H9 (cell line): ENCODE results near the gene LHPP. TPM values are rescaled to one million over a fixed set of nuclear protein-coding genes. Genes with fewer than 3 reads are reported as not detected.

Experiments
- DNase-seq: peaks from one replicate; pipeline ENCODE4 v3.0.0-alpha.2; 2017
- H2AFZ ChIP-seq: one replicate; pipeline ENCODE4 v1.6.1; 2013; ENCODE audit warnings: mild to moderate bottlenecking, low read length, control low read depth, moderate library complexity
- H2AK5ac ChIP-seq: 2 replicates; pipeline ENCODE4 v1.6.1; 2013; ENCODE audit warnings: low read length, control low read depth, mixed read lengths; ENCODE audit not compliant: insufficient read length
- H2BK120ac ChIP-seq: one replicate; pipeline ENCODE4 v1.6.1; 2013; ENCODE audit warnings: low read depth, mild to moderate bottlenecking, low read length, control low read depth, inconsistent platforms; ENCODE audit not compliant: poor library complexity, severe bottlenecking
- H2BK12ac ChIP-seq: 2 replicates; pipeline ENCODE4 v1.6.1; 2013; ENCODE audit warnings: low read length, control low read depth, mixed read lengths, low read depth; ENCODE audit not compliant: insufficient read length
- H2BK15ac ChIP-seq: 2 replicates; pipeline ENCODE4 v1.6.1; 2013; ENCODE audit warnings: low read depth, low read length, control low read depth
- H2BK20ac ChIP-seq: one replicate; pipeline ENCODE4 v1.6.1; 2013; ENCODE audit warnings: low read depth, mild to moderate bottlenecking, low read length, control low read depth, inconsistent platforms; ENCODE audit not compliant: poor library complexity, severe bottlenecking
- H2BK5ac ChIP-seq: 2 replicates; pipeline ENCODE4 v1.6.1; 2013; ENCODE audit warnings: low read length, control low read depth, mixed read lengths; ENCODE audit not compliant: insufficient read length
- H3K14ac ChIP-seq: 2 replicates; pipeline ENCODE4 v1.6.1; 2013; ENCODE audit warnings: low read length, control low read depth; ENCODE audit not compliant: insufficient read depth
- H3K18ac ChIP-seq: 2 replicates; pipeline ENCODE4 v1.6.1; 2013; ENCODE audit warnings: low read depth, mild to moderate bottlenecking, mixed read lengths, low read length, control low read depth; ENCODE audit not compliant: insufficient read length
- H3K23ac ChIP-seq: 2 replicates; pipeline ENCODE4 v1.6.1; 2013; ENCODE audit warnings: low read length, control low read depth, mixed read lengths, low read depth; ENCODE audit not compliant: insufficient read length
- H3K23me2 ChIP-seq: 2 replicates; pipeline ENCODE4 v1.6.1; 2013; ENCODE audit warnings: low read depth, mild to moderate bottlenecking, mixed read lengths, low read length, control low read depth; ENCODE audit not compliant: insufficient read length, poor library complexity, severe bottlenecking
- H3K27ac ChIP-seq: 2 replicates; pipeline ENCODE4 v1.5.1; 2013; ENCODE audit warnings: low read length, control low read depth, mixed read lengths, low read depth; ENCODE audit not compliant: insufficient read length
- H3K27me3 ChIP-seq: 2 replicates; pipeline ENCODE4 v1.6.1; 2013; ENCODE audit warnings: low read length, control low read depth, inconsistent platforms; ENCODE audit not compliant: insufficient read depth
- H3K4ac ChIP-seq: 2 replicates; pipeline ENCODE4 v1.6.1; 2013; ENCODE audit warnings: low read depth, mild to moderate bottlenecking, control low read depth, inconsistent platforms, low read length, moderate library complexity
- H3K4me1 ChIP-seq: 2 replicates; pipeline ENCODE4 v1.6.1; 2013; ENCODE audit warnings: low read length, control low read depth, inconsistent platforms; ENCODE audit not compliant: insufficient read depth
- H3K4me2 ChIP-seq: 2 replicates; pipeline ENCODE4 v1.6.1; 2013; ENCODE audit warnings: low read length, control low read depth, mixed read lengths; ENCODE audit not compliant: insufficient read length, insufficient read depth
- H3K56ac ChIP-seq: 2 replicates; pipeline ENCODE4 v1.6.1; 2013; ENCODE audit warnings: low read depth, mild to moderate bottlenecking, mixed read lengths, low read length, control low read depth; ENCODE audit not compliant: insufficient read length
- H3K79me1 ChIP-seq: 2 replicates; pipeline ENCODE4 v1.6.1; 2013; ENCODE audit warnings: low read depth, mild to moderate bottlenecking, moderate library complexity, low read length, control low read depth, inconsistent platforms; ENCODE audit not compliant: insufficient read depth, poor library complexity, severe bottlenecking
- H3K79me2 ChIP-seq: 2 replicates; pipeline ENCODE4 v1.6.1; 2013; ENCODE audit warnings: low read length, control low read depth, inconsistent platforms; ENCODE audit not compliant: insufficient read depth
- H3K9ac ChIP-seq: 2 replicates; pipeline ENCODE4 v1.6.1; 2013; ENCODE audit warnings: low read length, control low read depth, mixed read lengths; ENCODE audit not compliant: insufficient read length; ENCODE audit errors: extremely low read depth
- H3K9me3 ChIP-seq: one replicate; pipeline ENCODE4 v1.6.1; 2013; ENCODE audit warnings: low read depth, low read length, inconsistent platforms; ENCODE audit not compliant: control insufficient read depth
- H3T11ph ChIP-seq: one replicate; pipeline ENCODE4 v1.6.1; 2013; ENCODE audit warnings: mild to moderate bottlenecking, low read length, control low read depth, inconsistent platforms
- H4K20me1 ChIP-seq: one replicate; pipeline ENCODE4 v1.6.1; 2013; ENCODE audit not compliant: control insufficient read depth, insufficient read length, insufficient read depth
- H4K5ac ChIP-seq: 2 replicates; pipeline ENCODE4 v1.6.1; 2013; ENCODE audit warnings: low read depth, mild to moderate bottlenecking, mixed read lengths, low read length, control low read depth; ENCODE audit not compliant: insufficient read length
- H4K8ac ChIP-seq: replicated peaks from 2 replicates; pipeline ENCODE4 v1.6.1; 2013; ENCODE audit warnings: low read length, control low read depth, mixed read lengths, low read depth; ENCODE audit not compliant: insufficient read length
- H4K91ac ChIP-seq: 2 replicates; pipeline ENCODE4 v1.6.1; 2013; ENCODE audit warnings: low read depth, mild to moderate bottlenecking, moderate library complexity, mixed read lengths, low read length, control low read depth; ENCODE audit not compliant: insufficient read length
- H3K27ac Mint-ChIP-seq, 3 experiments: 2 replicates in 2 of 3; 3 replicates in 1 of 3; pipeline ENCODE4 v1.8.0; 2020 to 2021; ENCODE audit warnings: mixed read lengths in 3 of 3, mild to moderate bottlenecking in 1 of 3, moderate library complexity in 1 of 3
- H3K27me3 Mint-ChIP-seq: 2 replicates; pipeline ENCODE4 v1.8.0; 2021; ENCODE audit warnings: low read depth, mild to moderate bottlenecking, moderate library complexity, mixed read lengths
- H3K36me3 Mint-ChIP-seq, 3 experiments: 2 replicates in 2 of 3; 3 replicates in 1 of 3; pipeline ENCODE4 v1.8.0; 2020 to 2021; ENCODE audit warnings: low read depth in 3 of 3, mixed read lengths in 3 of 3; ENCODE audit not compliant: insufficient read depth in 1 of 3
- H3K4me1 Mint-ChIP-seq, 2 experiments: 2 replicates each; pipeline ENCODE4 v1.8.0; 2020; ENCODE audit warnings: mixed read lengths in 2 of 2
- H3K4me3 Mint-ChIP-seq, 2 experiments: 2 replicates in 1 of 2; 3 replicates in 1 of 2; pipeline ENCODE4 v1.8.0; 2020 to 2021; ENCODE audit warnings: mild to moderate bottlenecking in 2 of 2, mixed read lengths in 2 of 2, moderate library complexity in 1 of 2
- H3K9me3 Mint-ChIP-seq, 2 experiments: 2 replicates in 1 of 2; 3 replicates in 1 of 2; pipeline ENCODE4 v1.8.0; 2020; ENCODE audit warnings: mild to moderate bottlenecking in 2 of 2, mixed read lengths in 2 of 2, moderate library complexity in 1 of 2
- WGBS: extraction: QIAGEN DNeasy Blood & Tissue Kit; methylation state at CpG from one replicate; pipeline ENCODE4 v1.1.7; 2013; ENCODE audit warnings: missing lambda C conversion rate, low lambda C conversion rate, mixed read lengths; ENCODE audit not compliant: insufficient read length; ENCODE audit errors: extremely low coverage; 5-methylcytosine and 5-hydroxymethylcytosine counted together
- total RNA-seq: library from RNA; stranded (reverse); gene quantifications from 2 replicates; pipeline ENCODE4 v1.2.1, GENCODE V29; 2021
- TF ChIP-seq, protein P1 (sequence below): fragments of 200-600 bp; sonication (generic); conservative IDR thresholded peaks from 3 replicates; pipeline ENCODE4 v1.8.0; 2021; ENCODE audit warnings: antibody characterized with exemption, mild to moderate bottlenecking

LHPP gene
- total RNA-seq, 1 experiment from 2014 or later: 29.6 TPM

DNA sequence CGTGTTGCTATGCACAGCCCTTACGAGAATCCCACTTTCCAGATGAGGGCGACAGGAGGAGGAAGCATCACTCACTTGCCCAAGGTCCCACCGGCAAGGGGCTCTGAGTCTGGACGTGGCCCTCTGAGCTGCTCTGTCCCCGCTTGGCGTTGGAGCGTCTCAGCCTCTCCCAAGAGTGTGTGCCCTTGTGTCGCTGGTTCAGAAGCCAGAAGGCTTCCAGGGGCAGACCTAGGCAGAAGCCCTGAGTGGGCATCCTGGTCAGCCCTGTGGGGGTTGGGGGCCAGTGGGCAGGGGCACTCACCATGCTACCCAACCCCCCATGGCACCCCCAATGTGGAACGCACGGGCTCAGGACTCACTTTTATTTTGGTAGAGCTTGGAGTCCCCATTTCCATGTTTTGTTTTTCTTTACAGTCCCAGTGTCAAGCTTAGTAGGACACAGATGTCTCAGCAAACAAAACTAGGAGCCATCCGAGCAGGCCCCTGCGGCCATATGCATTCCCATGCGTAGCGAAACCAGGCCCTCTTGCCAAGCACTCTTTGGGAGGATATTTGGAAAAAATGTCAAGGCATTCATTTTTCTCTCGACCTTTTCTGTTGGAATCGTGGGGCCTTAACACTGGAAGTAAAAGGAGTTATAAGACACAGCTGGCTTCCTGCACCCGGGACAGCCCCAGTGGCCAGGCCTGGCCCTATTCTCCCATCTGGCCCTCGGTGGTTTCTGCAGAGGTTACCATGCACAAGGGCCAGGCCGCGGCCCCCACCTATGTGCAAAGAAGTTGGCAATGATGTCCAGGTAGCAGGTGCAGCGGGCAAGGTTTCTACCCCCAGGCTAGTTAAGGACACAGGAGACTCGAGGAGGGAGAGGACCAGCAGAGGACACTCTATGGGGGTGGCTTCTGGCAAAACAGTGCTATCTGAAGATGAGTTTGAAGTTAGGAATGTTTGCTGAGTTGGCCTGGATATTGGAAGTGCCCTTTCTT is 97.0 kb downstream of the LHPP start:
- no peak overlapping the region for H3K23ac ChIP-seq
- H3K27me3 Mint-ChIP-seq: no peaks in the 10 kb centered on the region; the same call in 1 of the 2 replicates
- no peak overlapping the region for H3K4me2 ChIP-seq
- H3K56ac ChIP-seq: no peak overlapping the region
- H3K9me3 Mint-ChIP-seq: no peaks in the 10 kb centered on the region; a peak in 1 of 5 replicates
- peak overlapping the region; percentile 6; the same call in 1 of the 2 replicates for H3K14ac ChIP-seq
- H3K36me3 Mint-ChIP-seq: peaks cover 0 to 2% (median 0%) of the 10 kb centered on the region in 3 experiments; a peak in 3 of 7 replicates
- H3K79me2 ChIP-seq: no peaks in the 10 kb centered on the region
- no peak overlapping the region for H2BK12ac ChIP-seq
- H2BK5ac ChIP-seq: no peak overlapping the region
- no peak overlapping the region for H2AFZ ChIP-seq
- no peak overlapping the region for H3K4me3 Mint-ChIP-seq
- no peaks in the 10 kb centered on the region for H3K27me3 ChIP-seq
- no peak overlapping the region for H3K27ac ChIP-seq
- no peaks in the 10 kb centered on the region for H3K4me1 Mint-ChIP-seq
- no peak overlapping the region for H3K9ac ChIP-seq
- no peak for DNase-seq
- no peak overlapping the region for H2AK5ac ChIP-seq
- H2BK15ac ChIP-seq: no peak overlapping the region
- H4K91ac ChIP-seq: no peak overlapping the region
- H3K4ac ChIP-seq: no peak overlapping the region
- no peaks in the 10 kb centered on the region for H3K23me2 ChIP-seq
- H3K27ac Mint-ChIP-seq: no peak overlapping the region; a peak in 1 of 7 replicates
- TF ChIP-seq, protein P1, sequence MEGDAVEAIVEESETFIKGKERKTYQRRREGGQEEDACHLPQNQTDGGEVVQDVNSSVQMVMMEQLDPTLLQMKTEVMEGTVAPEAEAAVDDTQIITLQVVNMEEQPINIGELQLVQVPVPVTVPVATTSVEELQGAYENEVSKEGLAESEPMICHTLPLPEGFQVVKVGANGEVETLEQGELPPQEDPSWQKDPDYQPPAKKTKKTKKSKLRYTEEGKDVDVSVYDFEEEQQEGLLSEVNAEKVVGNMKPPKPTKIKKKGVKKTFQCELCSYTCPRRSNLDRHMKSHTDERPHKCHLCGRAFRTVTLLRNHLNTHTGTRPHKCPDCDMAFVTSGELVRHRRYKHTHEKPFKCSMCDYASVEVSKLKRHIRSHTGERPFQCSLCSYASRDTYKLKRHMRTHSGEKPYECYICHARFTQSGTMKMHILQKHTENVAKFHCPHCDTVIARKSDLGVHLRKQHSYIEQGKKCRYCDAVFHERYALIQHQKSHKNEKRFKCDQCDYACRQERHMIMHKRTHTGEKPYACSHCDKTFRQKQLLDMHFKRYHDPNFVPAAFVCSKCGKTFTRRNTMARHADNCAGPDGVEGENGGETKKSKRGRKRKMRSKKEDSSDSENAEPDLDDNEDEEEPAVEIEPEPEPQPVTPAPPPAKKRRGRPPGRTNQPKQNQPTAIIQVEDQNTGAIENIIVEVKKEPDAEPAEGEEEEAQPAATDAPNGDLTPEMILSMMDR: no peak
- no peak overlapping the region for H3T11ph ChIP-seq
- H4K5ac ChIP-seq: no peak overlapping the region
- no peaks in the 10 kb centered on the region for H3K9me3 ChIP-seq
- no peaks in the 10 kb centered on the region for H3K79me1 ChIP-seq
- no peak overlapping the region for H2BK20ac ChIP-seq
- WGBS: no CpG with 5 or more reads among the region's 23 CpGs
- H4K20me1 ChIP-seq: no peaks in the 10 kb centered on the region
- H3K4me1 ChIP-seq: no peaks in the 10 kb centered on the region
- no peak overlapping the region for H2BK120ac ChIP-seq
- H3K18ac ChIP-seq: no peak overlapping the region
- no peak overlapping the region for H4K8ac ChIP-seq
